Adrenal gland (tissue), 12 donors: Measurements from ENCODE around the gene RANBP3L. TPM values are rescaled to one million over a fixed set of nuclear protein-coding genes. Genes with fewer than 3 reads are reported as not detected.
"Not testable (repeated sequence)": the region's sequence is repeated elsewhere in the genome, so short reads cannot be mapped to it uniquely, and the experiment has no call there.

ENCODE experiments used
- DNase-seq, 7 donors: peaks; one replicate each; pipeline ENCODE4 v3.0.0-alpha.2; 2019 to 2020
- H3K27ac ChIP-seq, 5 donors: fragments of 200-600 bp; sonication (generic) in 4 of 5; 1 replicate in 3 of 5; 2 replicates in 2 of 5; pipeline versions ENCODE4 v1.5.1 to v1.8.0; 2016 to 2020; ENCODE audit warnings: mild to moderate bottlenecking in 1 of 5
- H3K27me3 ChIP-seq: fragments of 200-600 bp; 2 replicates; pipeline ENCODE4 v1.8.0; 2021
- H3K36me3 ChIP-seq, 2 donors: fragments of 200-600 bp; replicated peaks in 1 of 2; 1 replicate in 1 of 2; 2 replicates in 1 of 2; pipeline versions ENCODE4 v1.5.1 to v1.8.0; 2018 to 2022
- H3K4me1 ChIP-seq, 2 donors: fragments of 200-600 bp; replicated peaks in 1 of 2; 1 replicate in 1 of 2; 2 replicates in 1 of 2; pipeline versions ENCODE4 v1.5.1 to v1.8.0; 2018 to 2021
- H3K4me3 ChIP-seq, 4 donors: fragments of 200-600 bp; sonication (generic) in 3 of 4; one replicate each; pipeline ENCODE4 v1.5.1; 2016 to 2018
- H3K9me3 ChIP-seq, 3 donors: fragments of 200-600 bp; sonication (generic) in 1 of 3; replicated peaks in 1 of 3; 1 replicate in 2 of 3; 2 replicates in 1 of 3; pipeline versions ENCODE4 v1.5.1 to v1.8.0; 2016 to 2021
- CTCF ChIP-seq, 6 experiments: fragments of 450-650 bp in 4 of 6; fragments of 200-600 bp in 2 of 6; sonication (generic) in 1 of 6; IDR thresholded peaks; 1 replicate in 5 of 6; 2 replicates in 1 of 6; pipeline versions ENCODE4 v1.5.1 to v1.8.0; 2016 to 2021; ENCODE audit warnings: antibody characterized with exemption in 6 of 6, mild to moderate bottlenecking in 2 of 6, moderate library complexity in 1 of 6
- POLR2A ChIP-seq, 2 donors: fragments of 450-650 bp; IDR thresholded peaks; one replicate each; pipeline ENCODE4 v1.6.1; 2017; ENCODE audit warnings: antibody characterized with exemption in 2 of 2, mild to moderate bottlenecking in 2 of 2, moderate library complexity in 1 of 2
- WGBS, 4 donors: extraction: QIAGEN DNeasy Blood & Tissue Kit in 2 of 4; methylation state at CpG; one replicate each; pipeline versions ENCODE4 v1.1.5 to v1.1.7; 2013 to 2017; 5-methylcytosine and 5-hydroxymethylcytosine counted together
- intact Hi-C, 2 donors: fragments of 100-400 bp; cut with DNase I; formaldehyde crosslinking; loops; one replicate each; pipeline versions ENCODE4 v1.14.1 to v1.15.0; 2022 to 2023
- polyA plus RNA-seq, 3 donors: library from polyadenylated mRNA; stranded (reverse); fragments of 200-250 nt in 2 of 3; fragments of 350-450 nt in 1 of 3; fragmentation: Illumina TruSeq in 1 of 3; extraction: RNeasy Lipid Tissue Mini Kit (QIAGEN cat#74804) in 1 of 3; gene quantifications; one replicate each; pipeline ENCODE4 v1.2.3, GENCODE V29; 2013 to 2014
- total RNA-seq, 9 donors: library from RNA; depleted of rRNA in 4 of 9; stranded (reverse); fragments of >200 nt in 4 of 9; fragments of 120-200 nt in 1 of 9; fragmentation: NEBNext Ultra II Directional in 1 of 9; extraction: Animal tissue kit (Norgen Biotek cat#: 25700) in 1 of 9; gene quantifications; one replicate each; pipeline versions ENCODE4 v1.1.0 to v1.2.4, GENCODE V29; 2013 to 2023
- donor health status: healthy with polysubstance abuse.
- donor health status: Bipolar disorder and iron deficiency.
- donor health status: DM: yes; HTN: yes; CAD: no.
- donor health status: DM: no; HTN: no; CAD: no.
- donor health status: DM: no; HTN: no; CAD: no.
- donor health status: DM: yes; HTN: yes; CAD: no.

Gene RANBP3L
- total and polyA plus RNA-seq, 12 donors = 0.30 to 21.6 (median 1.6) TPM

- TF ChIP-seq CTCF (IDR thresholded peaks at IDR 0.05) = no peak
- no peak for TF ChIP-seq POLR2A (IDR thresholded peaks at IDR 0.05)
- H3K4me1 ChIP-seq = no peaks in the 10 kb centered on the region
- H3K27ac ChIP-seq = no peak overlapping the region
- intact Hi-C loops = no loop called here
- H3K27me3 ChIP-seq = no peaks in the 10 kb centered on the region
- DNase-seq = no peak
- H3K36me3 ChIP-seq = no peaks in the 10 kb centered on the region
- no peaks in the 10 kb centered on the region for H3K9me3 ChIP-seq
- WGBS, 4 donors = 85 to 97% (median 93%) methylated on average over 1 of the region's 1 CpG
- no peak overlapping the region for H3K4me3 ChIP-seq
Observed at GRCh38 chr5:36337597-36337996, 35.9 kb upstream of the RANBP3L start.

- TF ChIP-seq POLR2A (IDR thresholded peaks at IDR 0.05) = no peak
- no peak for TF ChIP-seq CTCF (IDR thresholded peaks at IDR 0.05)
- intact Hi-C loops = no loop called here
- 77 to 86% (median 80%) methylated on average over 5 of the region's 5 CpGs for WGBS, 4 donors
- H3K4me1 ChIP-seq = no peaks in the 10 kb centered on the region
- H3K27ac ChIP-seq = no peak overlapping the region
- no peak overlapping the region for H3K4me3 ChIP-seq
- DNase-seq = no peak
- H3K36me3 ChIP-seq = no peaks in the 10 kb centered on the region
- no peaks in the 10 kb centered on the region for H3K9me3 ChIP-seq
- no peaks in the 10 kb centered on the region for H3K27me3 ChIP-seq
Observed at GRCh38 chr5:36334315-36334714, 32.6 kb upstream of the RANBP3L start.

DNA sequence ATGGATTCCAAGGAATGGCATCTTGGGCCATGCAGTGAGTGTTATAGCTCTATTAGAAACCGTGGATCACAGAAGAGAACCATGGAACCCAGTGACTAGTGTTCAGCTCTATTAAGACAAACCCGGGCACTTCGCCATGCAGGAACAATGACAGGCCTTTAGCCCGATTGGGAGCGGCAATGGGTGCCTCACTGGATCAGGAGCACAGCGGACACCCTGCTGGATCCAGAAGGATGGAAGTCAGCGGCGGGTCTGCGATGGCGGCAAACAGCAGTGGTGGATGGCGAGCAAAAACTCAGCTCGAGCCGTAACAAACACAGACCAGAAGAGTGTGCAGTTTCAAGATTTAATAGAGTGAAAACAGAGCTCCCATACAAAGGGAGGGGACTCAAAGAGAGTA, 31.0 kb upstream of the RANBP3L start:
- 88 to 90% (median 89%) methylated on average over 13 of the region's 13 CpGs for WGBS, 4 donors
- intact Hi-C loops = not testable (repeated sequence)

DNA sequence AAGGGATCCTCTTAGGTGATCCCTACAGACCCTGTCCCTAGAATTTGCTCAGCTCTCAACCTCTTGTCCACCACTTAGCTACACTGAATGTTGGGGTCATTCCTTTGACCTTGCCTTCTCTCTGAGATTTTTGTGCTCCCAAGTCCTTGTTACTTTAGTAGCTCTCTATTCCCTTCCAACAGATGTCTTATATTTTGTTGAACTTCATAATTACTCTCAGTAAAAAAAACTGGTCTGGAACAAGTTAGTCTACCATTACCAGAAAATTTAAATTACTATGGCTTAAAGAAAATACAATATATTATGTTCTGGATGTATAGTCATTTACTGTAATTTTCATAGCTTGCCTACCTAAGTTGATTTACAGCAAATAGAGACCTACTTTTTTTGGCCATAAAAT, 23.5 kb upstream of the RANBP3L start:
- no peaks in the 10 kb centered on the region for H3K36me3 ChIP-seq
- H3K27me3 ChIP-seq = no peaks in the 10 kb centered on the region
- H3K27ac ChIP-seq = no peak overlapping the region
- intact Hi-C loops = no loop called here
- TF ChIP-seq POLR2A (IDR thresholded peaks at IDR 0.05) (no peak), CTCF (IDR thresholded peaks at IDR 0.05) (no peak)
- H3K9me3 ChIP-seq = no peaks in the 10 kb centered on the region
- no peak for DNase-seq
- H3K4me1 ChIP-seq = no peaks in the 10 kb centered on the region
- H3K4me3 ChIP-seq = no peak overlapping the region

More for the DNA sequence above, 31.0 kb upstream of the RANBP3L start:
- not testable (repeated sequence) for H3K4me3 ChIP-seq, H3K4me1 ChIP-seq, DNase-seq, H3K9me3 ChIP-seq, H3K27me3 ChIP-seq, H3K36me3 ChIP-seq, H3K27ac ChIP-seq

DNA sequence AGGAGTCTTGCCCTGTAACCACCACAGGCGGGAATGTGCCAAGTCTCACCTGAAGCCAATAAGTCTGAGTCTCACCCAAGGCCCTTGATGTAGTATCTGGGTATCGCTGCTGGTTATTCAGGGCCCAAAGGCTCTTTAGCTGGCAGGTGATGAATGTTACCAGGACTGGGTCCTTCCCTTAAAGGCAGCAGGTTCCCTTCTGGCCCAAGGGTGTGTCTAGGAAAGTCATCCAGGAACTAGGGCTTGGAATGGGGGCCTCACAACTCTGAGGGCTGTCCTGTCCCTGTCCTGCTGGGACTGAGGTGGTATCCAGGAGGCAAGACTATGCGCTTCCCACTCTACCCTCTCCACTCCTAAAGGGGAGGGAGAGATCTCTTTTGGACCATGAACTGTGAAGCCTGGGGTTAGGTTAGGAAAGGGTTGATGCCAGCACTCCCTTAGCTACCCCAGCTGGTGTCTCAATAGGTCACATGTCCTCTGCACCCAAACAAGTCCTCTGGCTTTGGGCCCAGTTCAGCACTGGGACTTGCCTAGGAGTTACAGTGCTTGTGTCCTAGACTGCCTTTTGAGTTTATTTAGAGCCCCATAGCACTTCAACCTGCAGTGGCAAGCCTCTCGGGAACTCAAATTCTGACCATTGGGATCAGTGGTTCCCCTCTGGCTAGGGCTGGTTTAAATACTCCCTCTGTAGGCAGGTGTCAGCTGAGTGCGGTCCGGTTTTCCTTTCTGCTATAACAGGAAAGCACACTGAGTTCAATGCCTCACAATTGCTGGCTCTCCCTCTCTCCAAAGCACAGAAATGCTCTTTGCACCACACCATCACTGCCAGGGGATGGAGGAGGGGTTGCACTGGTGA, 22.5 kb upstream of the RANBP3L start:
- no peak for TF ChIP-seq POLR2A (IDR thresholded peaks at IDR 0.05)
- no peak for TF ChIP-seq CTCF (IDR thresholded peaks at IDR 0.05)
- Histone ChIP-seq H3K9me3 (no peaks in the 10 kb centered on the region), H3K4me1 (no peaks in the 10 kb centered on the region), H3K27ac (no peak overlapping the region), H3K27me3 (no peaks in the 10 kb centered on the region), H3K36me3 (no peaks in the 10 kb centered on the region), H3K4me3 (no peak overlapping the region)
- 75 to 95% (median 90%) methylated on average over 3 to 6 of the region's 6 CpGs for WGBS, 4 donors
- intact Hi-C loops = no loop called here
- peak in 5 of 7 donors; percentile 34 to 57 (median 35) for DNase-seq
